ENCODE data around the gene BBC3.

The BBC3 gene

DNA sequence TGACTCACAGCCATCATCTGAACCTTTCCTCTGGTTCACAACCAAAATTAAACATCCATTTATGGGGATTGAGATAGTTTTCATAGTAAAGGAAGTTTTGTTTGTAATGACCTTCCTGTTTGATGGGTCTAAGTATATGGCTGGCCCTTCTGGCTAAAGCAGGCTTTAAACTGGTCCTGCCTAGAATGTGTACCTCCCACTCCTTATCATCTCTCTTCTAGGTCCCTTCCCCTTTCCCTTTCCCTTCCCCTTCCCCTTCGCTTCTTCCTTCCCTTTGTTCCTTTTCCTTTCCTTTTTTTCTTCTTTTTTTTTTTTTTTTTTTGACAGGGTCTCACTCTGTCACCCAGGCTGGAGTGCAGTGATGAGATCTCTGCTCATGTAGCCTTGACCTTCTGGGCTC lies 35.6 kb downstream of the BBC3 start:
- Histone ChIP-seq H4K8ac (ENCODE audit: low read depth, low read length) (no peak overlapping the region), H2BK15ac (ENCODE audit: low read length) (no peak overlapping the region), H3K9ac (ENCODE audit: low read depth, low read length, poor library complexity) (no peak overlapping the region), H3K36me3 (replicated peaks in 1 of 2; ENCODE audit: control insufficient read depth in 2 of 2, insufficient read depth in 2 of 2, low read length in 2 of 2) (peaks cover 30 to 83% of the 10 kb centered on the region in 2 donors), H3K27me3 (ENCODE audit: control insufficient read depth in 3 of 3, insufficient read depth in 3 of 3, low read depth in 1 of 3, low read length in 3 of 3) (no peaks in the 10 kb centered on the region), H3K4me3 (ENCODE audit: low read length in 2 of 2) (no peak overlapping the region), H3K18ac (ENCODE audit: low read length) (no peak overlapping the region), H3K4me2 (ENCODE audit: insufficient read depth, low read length, poor library complexity, severe bottlenecking) (no peak overlapping the region), H3K4ac (ENCODE audit: low read length) (no peak overlapping the region), H3K9me3 (replicated peaks in 1 of 2; ENCODE audit: control insufficient read depth in 2 of 2, insufficient read depth in 1 of 2, low read depth in 1 of 2, low read length in 2 of 2) (no peaks in the 10 kb centered on the region), H3K14ac (ENCODE audit: low read length) (no peak overlapping the region), H3K79me1 (ENCODE audit: low read depth, low read length) (peaks cover 3% of the 10 kb centered on the region), H4K91ac (ENCODE audit: low read depth, low read length, poor library complexity) (no peak overlapping the region), H3K23ac (ENCODE audit: low read depth, low read length, poor library complexity) (no peak overlapping the region), H2AK5ac (ENCODE audit: low read depth, low read length) (no peak overlapping the region), H2BK120ac (ENCODE audit: low read depth, low read length) (no peak overlapping the region), H2BK12ac (ENCODE audit: low read length) (no peak overlapping the region), H3K27ac (replicated peaks; ENCODE audit: low read length) (no peak overlapping the region), H2BK5ac (ENCODE audit: low read length) (no peak overlapping the region), H3K4me1 (ENCODE audit: control insufficient read depth in 2 of 2, insufficient read depth in 1 of 2, low read depth in 1 of 2, low read length in 2 of 2) (no peaks in the 10 kb centered on the region), H2AFZ (ENCODE audit: low read length) (no peak overlapping the region)
- WGBS, 2 donors (ENCODE audit: extremely low coverage in 2 of 2, insufficient read length in 2 of 2, insufficient replicate concordance in 1 of 2), result no CpG with 5 or more reads among the region's 1 CpG
- DNase-seq (ENCODE audit: low spot score), result no peak

DNA sequence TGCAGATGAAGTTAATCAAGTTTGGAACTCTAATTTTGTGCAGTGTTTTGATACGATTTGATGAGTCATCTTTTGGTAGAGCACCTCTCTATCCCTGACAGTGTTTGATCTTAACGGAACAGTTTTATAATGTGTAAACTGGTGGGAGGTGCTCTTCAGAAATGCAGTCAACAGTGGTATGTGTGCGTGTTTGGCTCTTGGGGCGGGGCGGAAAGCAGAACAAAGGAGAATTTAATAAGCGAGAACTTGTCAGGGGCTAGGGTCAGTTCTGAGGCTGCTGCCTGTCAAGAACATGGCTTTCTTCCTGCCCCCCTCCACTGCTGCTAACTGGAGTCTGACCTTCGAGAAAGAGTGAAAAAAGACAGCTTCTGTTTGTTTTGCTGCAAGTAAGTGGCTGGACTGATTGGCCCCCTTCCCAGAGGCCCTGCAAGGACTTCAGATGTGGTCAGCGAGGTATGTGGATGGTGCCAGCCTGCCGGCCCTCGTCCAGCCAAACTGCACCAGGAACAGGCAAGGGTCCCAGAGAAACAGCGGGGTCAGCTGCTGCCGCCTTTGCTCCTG lies 40.8 kb downstream of the BBC3 start:
- H2BK12ac ChIP-seq (ENCODE audit: low read length), result no peak overlapping the region
- no peak overlapping the region for H2AK5ac ChIP-seq (ENCODE audit: low read depth, low read length)
- no peak overlapping the region for H3K9ac ChIP-seq (ENCODE audit: low read depth, low read length, poor library complexity)
- H3K79me1 ChIP-seq (ENCODE audit: low read depth, low read length), result peaks cover 5% of the 10 kb centered on the region
- H3K4me3 ChIP-seq (ENCODE audit: low read length in 2 of 2), result no peak overlapping the region
- peaks cover 15 to 86% of the 10 kb centered on the region in 2 donors for H3K36me3 ChIP-seq (replicated peaks in 1 of 2; ENCODE audit: control insufficient read depth in 2 of 2, insufficient read depth in 2 of 2, low read length in 2 of 2)
- no peak overlapping the region for H4K8ac ChIP-seq (ENCODE audit: low read depth, low read length)
- H2BK15ac ChIP-seq (ENCODE audit: low read length), result no peak overlapping the region
- H3K4me2 ChIP-seq (ENCODE audit: insufficient read depth, low read length, poor library complexity, severe bottlenecking), result no peak overlapping the region
- H3K4ac ChIP-seq (ENCODE audit: low read length), result no peak overlapping the region
- DNase-seq (ENCODE audit: low spot score), result no peak
- H3K23ac ChIP-seq (ENCODE audit: low read depth, low read length, poor library complexity), result no peak overlapping the region
- no CpG with 5 or more reads among the region's 12 CpGs for WGBS, 2 donors (ENCODE audit: extremely low coverage in 2 of 2, insufficient read length in 2 of 2, insufficient replicate concordance in 1 of 2)
- H2BK5ac ChIP-seq (ENCODE audit: low read length), result no peak overlapping the region
- no peak overlapping the region for H4K91ac ChIP-seq (ENCODE audit: low read depth, low read length, poor library complexity)
- H3K4me1 ChIP-seq (ENCODE audit: control insufficient read depth in 2 of 2, insufficient read depth in 1 of 2, low read depth in 1 of 2, low read length in 2 of 2), result peaks cover 0 to 4% of the 10 kb centered on the region in 2 donors
- H2BK120ac ChIP-seq (ENCODE audit: low read depth, low read length), result no peak overlapping the region
- no peak overlapping the region for H3K27ac ChIP-seq (replicated peaks; ENCODE audit: low read length)
- no peak overlapping the region for H2AFZ ChIP-seq (ENCODE audit: low read length)
- no peak overlapping the region for H3K18ac ChIP-seq (ENCODE audit: low read length)
- H3K9me3 ChIP-seq (replicated peaks in 1 of 2; ENCODE audit: control insufficient read depth in 2 of 2, insufficient read depth in 1 of 2, low read depth in 1 of 2, low read length in 2 of 2), result no peaks in the 10 kb centered on the region
- H3K27me3 ChIP-seq (ENCODE audit: control insufficient read depth in 3 of 3, insufficient read depth in 3 of 3, low read depth in 1 of 3, low read length in 3 of 3), result no peaks in the 10 kb centered on the region
- H3K14ac ChIP-seq (ENCODE audit: low read length), result no peak overlapping the region

GRCh38 chr19:47188507-47189033 lies 42.4 kb downstream of the BBC3 start:
- no peak overlapping the region for H3K4me2 ChIP-seq (ENCODE audit: insufficient read depth, low read length, poor library complexity, severe bottlenecking)
- no peak overlapping the region for H3K14ac ChIP-seq (ENCODE audit: low read length)
- H3K9me3 ChIP-seq (replicated peaks in 1 of 2; ENCODE audit: control insufficient read depth in 2 of 2, insufficient read depth in 1 of 2, low read depth in 1 of 2, low read length in 2 of 2), result peaks cover 0 to 2% of the 10 kb centered on the region in 2 donors
- no peak overlapping the region for H2BK5ac ChIP-seq (ENCODE audit: low read length)
- H2AK5ac ChIP-seq (ENCODE audit: low read depth, low read length), result no peak overlapping the region
- H3K18ac ChIP-seq (ENCODE audit: low read length), result no peak overlapping the region
- H4K8ac ChIP-seq (ENCODE audit: low read depth, low read length), result no peak overlapping the region
- H2BK12ac ChIP-seq (ENCODE audit: low read length), result no peak overlapping the region
- WGBS, 2 donors (ENCODE audit: extremely low coverage in 2 of 2, insufficient read length in 2 of 2, insufficient replicate concordance in 1 of 2), result no CpG with 5 or more reads among the region's 5 CpGs
- peaks cover 5% of the 10 kb centered on the region for H3K79me1 ChIP-seq (ENCODE audit: low read depth, low read length)
- H3K4me3 ChIP-seq (ENCODE audit: low read length in 2 of 2), result peak overlapping the region in 1 of 2 donors; percentile 11
- H3K27me3 ChIP-seq (ENCODE audit: control insufficient read depth in 3 of 3, insufficient read depth in 3 of 3, low read depth in 1 of 3, low read length in 3 of 3), result no peaks in the 10 kb centered on the region
- no peak overlapping the region for H3K4ac ChIP-seq (ENCODE audit: low read length)
- no peak overlapping the region for H2AFZ ChIP-seq (ENCODE audit: low read length)
- peaks cover 0 to 4% of the 10 kb centered on the region in 2 donors for H3K4me1 ChIP-seq (ENCODE audit: control insufficient read depth in 2 of 2, insufficient read depth in 1 of 2, low read depth in 1 of 2, low read length in 2 of 2)
- H3K36me3 ChIP-seq (replicated peaks in 1 of 2; ENCODE audit: control insufficient read depth in 2 of 2, insufficient read depth in 2 of 2, low read length in 2 of 2), result peaks cover 15 to 90% of the 10 kb centered on the region in 2 donors
- H3K23ac ChIP-seq (ENCODE audit: low read depth, low read length, poor library complexity), result no peak overlapping the region
- no peak overlapping the region for H3K27ac ChIP-seq (replicated peaks; ENCODE audit: low read length)
- no peak overlapping the region for H2BK15ac ChIP-seq (ENCODE audit: low read length)
- no peak overlapping the region for H4K91ac ChIP-seq (ENCODE audit: low read depth, low read length, poor library complexity)
- no peak overlapping the region for H2BK120ac ChIP-seq (ENCODE audit: low read depth, low read length)
- no peak overlapping the region for H3K9ac ChIP-seq (ENCODE audit: low read depth, low read length, poor library complexity)
- no peak for DNase-seq (ENCODE audit: low spot score)

GRCh38 chr19:47187797-47188196 lies 43.2 kb downstream of the BBC3 start:
- H3K4me3 ChIP-seq (ENCODE audit: low read length in 2 of 2), result no peak overlapping the region
- no peak overlapping the region for H3K14ac ChIP-seq (ENCODE audit: low read length)
- H2BK15ac ChIP-seq (ENCODE audit: low read length), result no peak overlapping the region
- no peak overlapping the region for H3K27ac ChIP-seq (replicated peaks; ENCODE audit: low read length)
- no peak overlapping the region for H2AFZ ChIP-seq (ENCODE audit: low read length)
- WGBS, 2 donors (ENCODE audit: extremely low coverage in 2 of 2, insufficient read length in 2 of 2, insufficient replicate concordance in 1 of 2), result no CpG with 5 or more reads among the region's 6 CpGs
- H3K4ac ChIP-seq (ENCODE audit: low read length), result no peak overlapping the region
- no peak overlapping the region for H2BK12ac ChIP-seq (ENCODE audit: low read length)
- peaks cover 5% of the 10 kb centered on the region for H3K79me1 ChIP-seq (ENCODE audit: low read depth, low read length)
- H2AK5ac ChIP-seq (ENCODE audit: low read depth, low read length), result no peak overlapping the region
- H3K9ac ChIP-seq (ENCODE audit: low read depth, low read length, poor library complexity), result no peak overlapping the region
- peaks cover 20 to 92% of the 10 kb centered on the region in 2 donors for H3K36me3 ChIP-seq (replicated peaks in 1 of 2; ENCODE audit: control insufficient read depth in 2 of 2, insufficient read depth in 2 of 2, low read length in 2 of 2)
- no peak overlapping the region for H2BK5ac ChIP-seq (ENCODE audit: low read length)
- no peak overlapping the region for H3K23ac ChIP-seq (ENCODE audit: low read depth, low read length, poor library complexity)
- no peak overlapping the region for H3K4me2 ChIP-seq (ENCODE audit: insufficient read depth, low read length, poor library complexity, severe bottlenecking)
- peaks cover 0 to 4% of the 10 kb centered on the region in 2 donors for H3K4me1 ChIP-seq (ENCODE audit: control insufficient read depth in 2 of 2, insufficient read depth in 1 of 2, low read depth in 1 of 2, low read length in 2 of 2)
- H4K8ac ChIP-seq (ENCODE audit: low read depth, low read length), result no peak overlapping the region
- no peak overlapping the region for H2BK120ac ChIP-seq (ENCODE audit: low read depth, low read length)
- no peak for DNase-seq (ENCODE audit: low spot score)
- H3K27me3 ChIP-seq (ENCODE audit: control insufficient read depth in 3 of 3, insufficient read depth in 3 of 3, low read depth in 1 of 3, low read length in 3 of 3), result no peaks in the 10 kb centered on the region
- H4K91ac ChIP-seq (ENCODE audit: low read depth, low read length, poor library complexity), result no peak overlapping the region
- no peak overlapping the region for H3K18ac ChIP-seq (ENCODE audit: low read length)
- peaks cover 0 to 2% of the 10 kb centered on the region in 2 donors for H3K9me3 ChIP-seq (replicated peaks in 1 of 2; ENCODE audit: control insufficient read depth in 2 of 2, insufficient read depth in 1 of 2, low read depth in 1 of 2, low read length in 2 of 2)

Data from neuronal stem cell (in vitro differentiated cells).